K562 (cell line): Measurements from ENCODE around the gene GZMM. TPM values are rescaled to one million over a fixed set of nuclear protein-coding genes. Genes with fewer than 3 reads are reported as not detected.

Experiments
- CBFA2T3 ChIP-seq: fragments of 450-650 bp; IDR thresholded peaks from 2 replicates; pipeline ENCODE4 v1.6.1; 2017
- CBX2 ChIP-seq: fragments of 200-600 bp; sonication (generic); IDR thresholded peaks from one replicate; pipeline ENCODE4 v1.6.1; 2012; ENCODE audit warnings: mild to moderate bottlenecking, low read length, inconsistent platforms; ENCODE audit not compliant: insufficient read depth, poor library complexity, severe bottlenecking
- CHAMP1 ChIP-seq: fragments of 450-650 bp; IDR thresholded peaks from 2 replicates; pipeline ENCODE4 v1.6.1; 2016; ENCODE audit warnings: mild to moderate bottlenecking
- FOXK2 ChIP-seq, 2 experiments: fragments of 450-650 bp; IDR thresholded peaks in 1 of 2; conservative IDR thresholded peaks in 1 of 2; 2 replicates each; pipeline ENCODE4 v1.6.1; 2016; ENCODE audit warnings: low read depth in 2 of 2, mild to moderate bottlenecking in 1 of 2
- GTF2A2 ChIP-seq: IDR thresholded peaks from 2 replicates; pipeline ENCODE4 v1.6.1; 2016; ENCODE audit warnings: mild to moderate bottlenecking, missing genetic modification characterization, missing compliant biosample characterization
- HBP1 ChIP-seq: fragments of 450-650 bp; formaldehyde crosslinking; IDR thresholded peaks from 2 replicates; pipeline ENCODE4 v1.4.0; 2022; ENCODE audit warnings: missing genetic modification characterization
- HSF4 ChIP-seq: fragments of 250-450 bp; sonication (Bioruptor Pico); IDR thresholded peaks from 2 replicates; pipeline ENCODE4 v2.1.2; 2022; ENCODE audit warnings: mild to moderate bottlenecking, moderate library complexity, borderline replicate concordance
- KAT2B ChIP-seq: IDR thresholded peaks from one replicate; pipeline ENCODE4 v1.6.1; 2012; ENCODE audit warnings: low read depth, mild to moderate bottlenecking, control low read depth, inconsistent platforms, low read length, moderate library complexity
- MITF ChIP-seq: IDR thresholded peaks from 2 replicates; pipeline ENCODE4 v1.6.1; 2014; ENCODE audit warnings: antibody characterized with exemption
- NUFIP1 ChIP-seq: fragments of 450-650 bp; IDR thresholded peaks from 2 replicates; pipeline ENCODE4 v1.6.1; 2018; ENCODE audit not compliant: partially characterized antibody
- PRPF4 ChIP-seq: fragments of 200-400 bp; formaldehyde crosslinking; IDR thresholded peaks from one replicate; pipeline ENCODE4 v1.6.1; 2017; ENCODE audit warnings: low read length, low read depth, mild to moderate bottlenecking; ENCODE audit not compliant: insufficient read depth, poor library complexity, severe bottlenecking
- TFAP4 ChIP-seq: sonication (generic); formaldehyde crosslinking; IDR thresholded peaks from 2 replicates; pipeline ENCODE4 v1.8.0; 2022; ENCODE audit warnings: missing genetic modification reagents, mild to moderate bottlenecking, moderate library complexity, borderline replicate concordance
- ZBTB11 ChIP-seq, 3 experiments: fragments of 200-800 bp in 1 of 3; fragments of 250-450 bp in 1 of 3; fragments of 450-650 bp in 1 of 3; sonication (Bioruptor Pico) in 1 of 3; sonication (Bioruptor generic) in 1 of 3; formaldehyde crosslinking in 1 of 3; IDR thresholded peaks; 2 replicates each; pipeline versions ENCODE4 v1.6.1 to v1.8.0; 2016 to 2022; ENCODE audit warnings: mild to moderate bottlenecking in 2 of 3, missing genetic modification characterization in 2 of 3, missing compliant biosample characterization in 1 of 3, moderate library complexity in 1 of 3
- ZC3H4 ChIP-seq: sonication (generic); formaldehyde crosslinking; IDR thresholded peaks from 2 replicates; pipeline ENCODE4 v1.9.0; 2021; ENCODE audit warnings: missing genetic modification reagents, borderline replicate concordance
- ZNF408 ChIP-seq: fragments of 250-450 bp; sonication (Bioruptor Pico); IDR thresholded peaks from 2 replicates; pipeline ENCODE4 v1.4.0; 2020; ENCODE audit warnings: low read depth, mild to moderate bottlenecking, moderate library complexity
- ZNF717 ChIP-seq: fragments of 250-450 bp; sonication (Bioruptor Pico); IDR thresholded peaks from 2 replicates; pipeline ENCODE4 v1.5.0; 2021
- polyA plus RNA-seq, 8 experiments: library from polyadenylated mRNA; depleted of rRNA in 4 of 8; stranded (reverse) in 5 of 8; unstranded in 3 of 8; fragments of >200 nt; fragmentation: Nextera tagmentation in 2 of 8; fragmentation: Illumina TruSeq in 1 of 8; extraction: Ambion mirVana in 2 of 8; extraction: Trizol in 1 of 8; gene quantifications; 2 replicates each; pipeline versions ENCODE4 v1.2.1 to v1.2.3, GENCODE V29; 2011 to 2014; ENCODE audit warnings: inconsistent platforms in 1 of 8, missing spikeins in 1 of 8
- total RNA-seq, 7 experiments: library from RNA; depleted of rRNA in 6 of 7; stranded (reverse); fragments of >200 nt in 6 of 7; fragmentation: Illumina TruSeq in 2 of 7; extraction: Trizol in 2 of 7; gene quantifications; 2 replicates each; pipeline versions ENCODE4 v1.2.1 to v1.2.3, GENCODE V29; 2011 to 2021; ENCODE audit warnings: low replicate concordance in 1 of 7

The GZMM gene
- total and polyA plus RNA-seq, 9 of the 15 experiments (the other 6 are each of a cell fraction or from before 2014, with no cell fraction given) = 0.08 to 2.6 (median 0.70) TPM; not detected in 2

GRCh38 chr19:574658-575526 lies 31.0 kb downstream of the GZMM start (continued):
- TF ChIP-seq GTF2A2 (tag) (no peak), CBFA2T3 (peak; percentile 99), FOXK2 (conservative IDR thresholded peaks at IDR 0.05 in 1 of 2, IDR thresholded peaks at IDR 0.05 in 1 of 2; ENCODE audit: low read depth in 2 of 2) (no peak; a peak in 1 of 4 replicates), TFAP4 (CRISPR knock-in tag) (peak; percentile 86; the same call in 1 of the 2 replicates), HSF4 (no peak), CBX2 (no peak), MITF (peak; percentile 69; the same call in 1 of the 2 replicates), ZBTB11 (CRISPR knock-in tag; IDR thresholded peaks at IDR 0.05) (peak in 1 of 3 experiments; percentile 84; a peak in 2 of 6 replicates), ZNF408 (CRISPR knock-in tag) (no peak), KAT2B (no peak), NUFIP1 (no peak), ZC3H4 (CRISPR knock-in tag) (no peak), ZNF717 (CRISPR knock-in tag) (no peak), HBP1 (CRISPR knock-in tag) (no peak), CHAMP1 (no peak), PRPF4 (no peak)
